H1 (cell line): Measurements from ENCODE around the gene OBSCN. TPM values are rescaled to one million over a fixed set of nuclear protein-coding genes. Genes with fewer than 3 reads are reported as not detected.

Source experiments
- CTCF ChIA-PET: fragments of 300-600 bp; sonication (Branson Sonifier 250); formaldehyde crosslinking; loops from one replicate; lab custom pipeline; 2021; ENCODE audit not compliant: partially characterized antibody; lab: Charles Lee
- POLR2A ChIA-PET: fragments of 300-600 bp; sonication (Branson Sonifier 250); formaldehyde crosslinking; loops from one replicate; lab custom pipeline; 2021; ENCODE audit warnings: inconsistent platforms; ENCODE audit not compliant: partially characterized antibody; lab: Charles Lee
- DNase-seq, 2 experiments: peaks; one replicate each; pipeline versions ENCODE4 v3.0.0 to v3.0.0-alpha.2; 2010 to 2022; ENCODE audit warnings: low spot score in 2 of 2, low read depth in 1 of 2, mixed read lengths in 1 of 2
- FAIRE-seq: peaks from 2 replicates; lab custom pipeline; 2011; peaks lifted over from hg19 to GRCh38; lab: Jason Lieb, UNC
- H2AFZ ChIP-seq: 2 replicates; pipeline ENCODE4 v1.8.1; 2012; ENCODE audit warnings: low read length, inconsistent platforms
- H2AK5ac ChIP-seq: 2 replicates; pipeline ENCODE4 v1.6.1; 2013; ENCODE audit warnings: low read depth, low read length
- H2BK120ac ChIP-seq: replicated peaks from 2 replicates; pipeline ENCODE3; 2013; ENCODE audit warnings: low read depth, low read length, inconsistent platforms
- H2BK12ac ChIP-seq: 2 replicates; pipeline ENCODE4 v1.6.1; 2013; ENCODE audit warnings: low read depth, low read length
- H2BK15ac ChIP-seq: 2 replicates; pipeline ENCODE4 v1.6.1; 2013; ENCODE audit warnings: low read length
- H2BK20ac ChIP-seq: 2 replicates; pipeline ENCODE4 v1.6.1; 2013; ENCODE audit warnings: low read length
- H2BK5ac ChIP-seq: 2 replicates; pipeline ENCODE4 v1.6.1; 2013; ENCODE audit warnings: low read depth, low read length
- H3K14ac ChIP-seq: 2 replicates; pipeline ENCODE4 v1.6.1; 2013; ENCODE audit warnings: inconsistent platforms; ENCODE audit not compliant: insufficient read length
- H3K18ac ChIP-seq: 2 replicates; pipeline ENCODE4 v1.6.1; 2013; ENCODE audit warnings: low read length; ENCODE audit errors: extremely low read depth
- H3K23ac ChIP-seq: 2 replicates; pipeline ENCODE4 v1.6.1; 2013; ENCODE audit warnings: inconsistent platforms; ENCODE audit not compliant: insufficient read length
- H3K23me2 ChIP-seq: 2 replicates; pipeline ENCODE4 v1.6.1; 2013; ENCODE audit warnings: low read depth, low read length
- H3K27ac ChIP-seq: 2 replicates; pipeline ENCODE4 v1.6.1; 2011; ENCODE audit warnings: low read depth, low read length, inconsistent platforms
- H3K27me3 ChIP-seq, 4 experiments: replicated peaks in 1 of 4; 1 replicate in 1 of 4; 2 replicates in 3 of 4; pipeline versions ENCODE4 v1.6.1 to v1.8.1; 2011 to 2013; ENCODE audit warnings: low read length in 3 of 4, mild to moderate bottlenecking in 3 of 4, inconsistent platforms in 2 of 4, mixed read lengths in 2 of 4, moderate library complexity in 1 of 4; ENCODE audit not compliant: control insufficient read depth in 3 of 4, insufficient read depth in 3 of 4; ENCODE audit errors: extremely low read depth in 1 of 4
- H3K36me3 ChIP-seq, 4 experiments: 2 replicates each; pipeline versions ENCODE4 v1.6.1 to v1.8.1; 2011 to 2013; ENCODE audit warnings: mild to moderate bottlenecking in 4 of 4, low read length in 3 of 4, moderate library complexity in 2 of 4, control low read depth in 1 of 4, inconsistent platforms in 1 of 4; ENCODE audit not compliant: insufficient read depth in 4 of 4, control insufficient read depth in 2 of 4
- H3K4ac ChIP-seq: replicated peaks from 2 replicates; pipeline ENCODE3; 2013; ENCODE audit warnings: low read length, low read depth, mixed read lengths, inconsistent platforms; ENCODE audit not compliant: insufficient read length
- H3K4me1 ChIP-seq, 4 experiments: replicated peaks in 1 of 4; 1 replicate in 1 of 4; 2 replicates in 3 of 4; pipeline versions ENCODE4 v1.6.1 to v1.8.1; 2011 to 2013; ENCODE audit warnings: low read length in 3 of 4, inconsistent platforms in 2 of 4, mixed read lengths in 1 of 4; ENCODE audit not compliant: insufficient read depth in 4 of 4, control insufficient read depth in 3 of 4
- H3K4me2 ChIP-seq, 2 experiments: 2 replicates each; pipeline versions ENCODE4 v1.6.1 to v1.8.1; 2011 to 2013; ENCODE audit warnings: low read depth in 2 of 2, low read length in 2 of 2, control low read depth in 1 of 2, inconsistent platforms in 1 of 2, mild to moderate bottlenecking in 1 of 2; ENCODE audit not compliant: insufficient read depth in 1 of 2
- H3K4me3 ChIP-seq, 4 experiments: fragments of 200-600, 300-600 bp in 1 of 4; sonication (generic), shearing (Covaris generic), sonication (Bioruptor Twin) in 1 of 4; 2 replicates each; pipeline versions ENCODE4 v1.5.1 to v1.8.1; 2011 to 2016; ENCODE audit warnings: low read length in 4 of 4, low read depth in 3 of 4, control low read depth in 2 of 4, inconsistent platforms in 2 of 4, mild to moderate bottlenecking in 2 of 4, mixed read lengths in 1 of 4, moderate library complexity in 1 of 4; ENCODE audit not compliant: insufficient read depth in 2 of 4; ENCODE audit errors: extremely low read depth in 1 of 4
- H3K56ac ChIP-seq: replicated peaks from 2 replicates; pipeline ENCODE3; 2013; ENCODE audit warnings: low read depth, mild to moderate bottlenecking, mixed read lengths, low read length, inconsistent platforms; ENCODE audit not compliant: insufficient read length
- H3K79me1 ChIP-seq: 2 replicates; pipeline ENCODE4 v1.6.1; 2013; ENCODE audit warnings: low read depth, low read length, control low read depth
- H3K79me2 ChIP-seq, 2 experiments: 2 replicates each; pipeline versions ENCODE4 v1.6.1 to v1.8.1; 2012 to 2013; ENCODE audit warnings: low read length in 2 of 2, mild to moderate bottlenecking in 2 of 2, inconsistent platforms in 1 of 2; ENCODE audit not compliant: insufficient read depth in 2 of 2, control insufficient read depth in 1 of 2
- H3K9ac ChIP-seq, 4 experiments: replicated peaks in 1 of 4; 1 replicate in 1 of 4; 2 replicates in 3 of 4; pipeline versions ENCODE4 v1.6.1 to v1.8.1; 2011 to 2013; ENCODE audit warnings: low read depth in 3 of 4, low read length in 3 of 4, control low read depth in 2 of 4, mild to moderate bottlenecking in 2 of 4, moderate library complexity in 2 of 4, inconsistent platforms in 1 of 4; ENCODE audit errors: extremely low read depth in 1 of 4
- H3K9me3 ChIP-seq, 2 experiments: 2 replicates each; pipeline versions ENCODE4 v1.6.1 to v1.8.1; 2012 to 2013; ENCODE audit warnings: mild to moderate bottlenecking in 2 of 2, moderate library complexity in 2 of 2, control low read depth in 1 of 2, inconsistent platforms in 1 of 2, low read depth in 1 of 2, low read length in 1 of 2, mixed read lengths in 1 of 2; ENCODE audit not compliant: insufficient read depth in 2 of 2
- H4K20me1 ChIP-seq, 2 experiments: replicated peaks in 1 of 2; 2 replicates each; pipeline versions ENCODE3 to v1.8.1; 2011 to 2013; ENCODE audit warnings: inconsistent platforms in 2 of 2, low read length in 2 of 2, mild to moderate bottlenecking in 1 of 2; ENCODE audit not compliant: insufficient read depth in 2 of 2, control insufficient read depth in 1 of 2
- H4K5ac ChIP-seq: 2 replicates; pipeline ENCODE4 v1.6.1; 2013; ENCODE audit warnings: low read length, low read depth, mixed read lengths, inconsistent platforms; ENCODE audit not compliant: insufficient read length
- H4K8ac ChIP-seq: 2 replicates; pipeline ENCODE4 v1.8.0; 2013; ENCODE audit warnings: mild to moderate bottlenecking, moderate library complexity, low read length, inconsistent platforms; ENCODE audit not compliant: insufficient read depth; ENCODE audit errors: extremely low read depth
- H4K91ac ChIP-seq: replicated peaks from 2 replicates; pipeline ENCODE3; 2013; ENCODE audit warnings: low read length, mixed read lengths, inconsistent platforms; ENCODE audit not compliant: insufficient read length
- BACH1 ChIP-seq: IDR thresholded peaks from 2 replicates; pipeline ENCODE4 v1.6.1; 2012; ENCODE audit warnings: low read length, improper control_type of control experiment
- CHD2 ChIP-seq: IDR thresholded peaks from 2 replicates; pipeline ENCODE4 v1.6.1; 2012; ENCODE audit warnings: low read length, improper control_type of control experiment
- CTBP2 ChIP-seq: IDR thresholded peaks from 2 replicates; pipeline ENCODE4 v1.7.0; 2011; ENCODE audit warnings: borderline replicate concordance, mild to moderate bottlenecking, moderate library complexity, mixed read lengths, low read length; ENCODE audit not compliant: insufficient read depth, insufficient read length
- EP300 ChIP-seq, 2 experiments: IDR thresholded peaks; 1 replicate in 1 of 2; 2 replicates in 1 of 2; pipeline ENCODE4 v1.6.1; 2011 to 2012; ENCODE audit warnings: low read depth in 2 of 2, low read length in 2 of 2, mild to moderate bottlenecking in 2 of 2, borderline replicate concordance in 1 of 2, inconsistent platforms in 1 of 2, moderate library complexity in 1 of 2
- POU5F1 ChIP-seq: IDR thresholded peaks from 2 replicates; pipeline ENCODE4 v1.6.1; 2011; ENCODE audit warnings: low read depth, mild to moderate bottlenecking, low read length, moderate library complexity
- RAD21 ChIP-seq, 2 experiments: IDR thresholded peaks in 1 of 2; conservative IDR thresholded peaks in 1 of 2; 2 replicates each; pipeline ENCODE4 v1.6.1; 2011; ENCODE audit warnings: low read depth in 2 of 2, low read length in 2 of 2, improper control_type of control experiment in 1 of 2, inconsistent platforms in 1 of 2, mild to moderate bottlenecking in 1 of 2, moderate library complexity in 1 of 2
- RFX5 ChIP-seq: IDR thresholded peaks from 2 replicates; pipeline ENCODE4 v1.6.1; 2011; ENCODE audit warnings: low read depth, low read length, improper control_type of control experiment, borderline replicate concordance
- SP1 ChIP-seq: IDR thresholded peaks from 2 replicates; pipeline ENCODE4 v1.6.1; 2011; ENCODE audit warnings: low read depth, low read length
- WGBS, 2 experiments: shearing (Covaris generic) in 1 of 2; methylation state at CpG; one replicate each; pipeline versions ENCODE4 v1.1.6 to v1.1.7; 2013 to 2015; ENCODE audit warnings: low lambda C conversion rate in 2 of 2, mixed read lengths in 2 of 2, inconsistent platforms in 1 of 2, low coverage in 1 of 2, missing lambda C conversion rate in 1 of 2; ENCODE audit not compliant: insufficient replicate concordance in 2 of 2, insufficient coverage in 1 of 2, insufficient read length in 1 of 2; ENCODE audit errors: extremely low coverage in 1 of 2, missing lambda C conversion rate in 1 of 2; 5-methylcytosine and 5-hydroxymethylcytosine counted together
- polyA plus RNA-seq, 7 experiments: library from polyadenylated mRNA; depleted of rRNA in 3 of 7; stranded (reverse) in 5 of 7; unstranded in 2 of 7; fragments of >200 nt in 5 of 7; fragments of 200-250 nt in 2 of 7; gene quantifications; 1 replicate in 5 of 7; 2 replicates in 1 of 7; 4 replicates in 1 of 7; pipeline versions ENCODE4 v1.2.1 to v1.2.3, GENCODE V29; 2011 to 2013; ENCODE audit warnings: missing spikeins in 2 of 7, mixed read lengths in 2 of 7
- total RNA-seq: library from RNA; stranded (reverse); fragmentation: NEBNext Ultra II Directional; extraction: Animal tissue kit (Norgen Biotek cat#: 25700); gene quantifications from 2 replicates; pipeline ENCODE4 v1.2.1, GENCODE V29; 2021

The OBSCN gene
- total and polyA plus RNA-seq, 2 of the 8 experiments (the other 6 are each of a cell fraction or from before 2014, with no cell fraction given): 7.5 to 28.4 TPM

DNA sequence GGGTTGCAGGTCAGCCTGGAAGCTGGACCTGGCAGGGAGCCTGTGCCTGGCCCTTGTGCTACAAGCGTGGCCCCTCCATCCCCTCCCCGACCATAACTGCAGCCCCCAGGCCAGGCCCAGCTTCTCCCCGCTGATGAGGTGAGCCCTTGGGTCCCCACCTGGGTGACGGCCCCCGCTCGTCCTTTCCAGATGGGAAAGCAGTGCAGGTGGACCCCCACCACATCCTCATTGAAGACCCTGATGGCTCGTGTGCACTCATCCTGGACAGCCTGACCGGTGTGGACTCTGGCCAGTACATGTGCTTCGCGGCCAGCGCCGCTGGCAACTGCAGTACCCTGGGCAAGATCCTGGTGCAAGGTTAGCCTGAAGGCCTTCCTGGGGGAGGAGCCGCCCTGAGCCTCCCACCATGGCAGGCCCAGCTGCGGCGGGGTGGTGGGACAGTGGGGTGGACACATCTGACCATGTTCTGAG lies 141.9 kb downstream of the OBSCN start:
- DNase-seq (no peak), FAIRE-seq (no peak)
- CTCF ChIA-PET: interaction anchor here (0.7 to 2.2 kb wide), 3 partner anchors 9 to 63 kb away, joined by 3 to 9 read pairs (median 3); no protein-coding TSS in a partner anchor
- no peaks in the 10 kb centered on the region for H3K79me1 ChIP-seq
- H3K27me3 ChIP-seq: no peaks in the 10 kb centered on the region
- H4K5ac ChIP-seq: no peak overlapping the region
- H2AFZ ChIP-seq: no peak overlapping the region
- no peak overlapping the region for H4K8ac ChIP-seq
- H3K9ac ChIP-seq: no peak overlapping the region
- H3K23ac ChIP-seq: no peak overlapping the region
- no peaks in the 10 kb centered on the region for H3K36me3 ChIP-seq
- H4K20me1 ChIP-seq: no peaks in the 10 kb centered on the region
- H3K56ac ChIP-seq: no peak overlapping the region
- 95% methylated on average over 10 of the region's 15 CpGs; no CpG with 5 or more reads in 1 of the 2 experiments for WGBS, 2 experiments
- H3K14ac ChIP-seq: no peak overlapping the region
- H2BK12ac ChIP-seq: no peak overlapping the region
- H3K4me3 ChIP-seq: no peak overlapping the region
- no peak overlapping the region for H4K91ac ChIP-seq
- no peak overlapping the region for H2BK15ac ChIP-seq
- no peak overlapping the region for H2BK20ac ChIP-seq
- no peaks in the 10 kb centered on the region for H3K79me2 ChIP-seq
- H2BK5ac ChIP-seq: no peak overlapping the region
- no peak overlapping the region for H2BK120ac ChIP-seq
- no peak overlapping the region for H3K4ac ChIP-seq
- H3K23me2 ChIP-seq: no peaks in the 10 kb centered on the region
- H3K18ac ChIP-seq: no peak overlapping the region
- POLR2A ChIA-PET: interaction anchor here (0.6 kb wide), 1 partner anchor 350 kb away, joined by 3 read pairs; no protein-coding TSS in a partner anchor
- TF ChIP-seq SP1 (no peak), CHD2 (no peak), RAD21 (IDR thresholded peaks at IDR 0.05 in 1 of 2, conservative IDR thresholded peaks at IDR 0.05 in 1 of 2; ENCODE audit: low read depth in 2 of 2, low read length in 2 of 2) (no peak), POU5F1 (no peak), CTBP2 (no peak), RFX5 (no peak), EP300 (IDR thresholded peaks at IDR 0.05; ENCODE audit: borderline replicate concordance in 1 of 2, low read depth in 2 of 2, low read length in 2 of 2) (no peak), BACH1 (no peak)
- TF ChIP-seq, all 59 proteins: peak for 0
- Histone ChIP-seq H2AK5ac (no peak overlapping the region), H3K4me2 (no peak overlapping the region), H3K9me3 (peaks cover 0 to 1% of the 10 kb centered on the region in 2 experiments; a peak in 3 of 4 replicates), H3K27ac (no peak overlapping the region), H3K4me1 (no peaks in the 10 kb centered on the region)
